ENCODE data around the gene SMTN. TPM values are rescaled to one million over a fixed set of nuclear protein-coding genes. Genes with fewer than 3 reads are reported as not detected.

The SMTN gene
- total RNA-seq = 100 to 1,000 TPM; 171 to 341 (median 219) TPM

GRCh38 chr22:31080848-31081649, at the start of gene SMTN:
SMTN (plus strand) TSS chr22:31081318; CDS start chr22:31083259, 1,941 bp downstream.
- peak; percentile 99 to 100 (median 100) for TF ChIP-seq POLR2AphosphoS5 (IDR thresholded peaks at IDR 0.05)
- TF ChIP-seq CTCF (IDR thresholded peaks at IDR 0.05) = no peak
- TF ChIP-seq EP300 (IDR thresholded peaks at IDR 0.05; ENCODE audit: low read depth) = no peak
- peak; percentile 98 for TF ChIP-seq POLR2A (IDR thresholded peaks at IDR 0.05)
- peak within 1 kb of the TSS; percentile 57 to 71 (median 69) for H3K4me3 ChIP-seq
- peak; percentile 97 for DNase-seq
- in situ Hi-C loops (cut with MboI; ENCODE audit: low pct_ligation_motif_present in 1 of 4, low pct_unique_long_range_greater_than_20kb in 1 of 4, low sequenced_read_pairs in 3 of 4) (loop anchor here (5.0 to 10.0 kb wide), 2 partner anchors 114 to 136 kb away; partner anchors contain the start of genes MORC2 (in 1 of the 4) and TUG1 (in 1 of the 4)), intact Hi-C loops (cut with DNase I; ENCODE audit: low total_unique reads) (loop anchor here (1.0 kb wide), 1 partner anchor 44 kb away; no protein-coding TSS in a partner anchor)
- 0 to 1% methylated on average over 1 to 33 of the region's 63 CpGs for WGBS, 2 donors (ENCODE audit: low coverage in 1 of 2)
- H3K27ac ChIP-seq = peak within 1 kb of the TSS; percentile 90 to 97 (median 96)
- no peaks in the 10 kb centered on the region for H3K27me3 ChIP-seq
- H3K4me1 ChIP-seq = peaks cover 31 to 73% (median 58%) of the 10 kb centered on the region in 4 donors
- H3K36me3 ChIP-seq = no peaks in the 10 kb centered on the region
- H3K9me3 ChIP-seq = no peaks in the 10 kb centered on the region

GRCh38 chr22:31036671-31037550, 44.2 kb upstream of the SMTN start:
- H3K27ac ChIP-seq = peak overlapping the region; percentile 75 to 88 (median 82)

GRCh38 chr22:31038686-31039085, 42.4 kb upstream of the SMTN start:
- Histone ChIP-seq H3K9me3 (no peaks in the 10 kb centered on the region), H3K4me3 (no peak overlapping the region), H3K36me3 (no peaks in the 10 kb centered on the region), H3K4me1 (peaks cover 5 to 26% (median 14%) of the 10 kb centered on the region in 4 donors), H3K27me3 (no peaks in the 10 kb centered on the region), H3K27ac (peak overlapping the region; percentile 75 to 88 (median 82))
- in situ Hi-C loops (cut with MboI; ENCODE audit: low pct_ligation_motif_present in 1 of 4, low pct_unique_long_range_greater_than_20kb in 1 of 4, low sequenced_read_pairs in 3 of 4) = no loop called here
- intact Hi-C loops (cut with DNase I; ENCODE audit: low total_unique reads) = no loop called here
- DNase-seq = no peak
- TF ChIP-seq EP300 (IDR thresholded peaks at IDR 0.05; ENCODE audit: low read depth) (no peak), CTCF (IDR thresholded peaks at IDR 0.05) (no peak), POLR2AphosphoS5 (IDR thresholded peaks at IDR 0.05) (no peak), POLR2A (IDR thresholded peaks at IDR 0.05) (no peak)
- WGBS, 2 donors (ENCODE audit: low coverage in 1 of 2) = 67 to 76% methylated on average over 1 of the region's 1 CpG

More at GRCh38 chr22:31036671-31037550, 44.2 kb upstream of the SMTN start:
- intact Hi-C loops (cut with DNase I; ENCODE audit: low total_unique reads) (loop anchor here (1.0 kb wide), 1 partner anchor 44 kb away; the partner anchor contains the start of gene SMTN), in situ Hi-C loops (cut with MboI; ENCODE audit: low pct_ligation_motif_present in 1 of 4, low pct_unique_long_range_greater_than_20kb in 1 of 4, low sequenced_read_pairs in 3 of 4) (no loop called here)
- H3K4me3 ChIP-seq = no peak overlapping the region
- DNase-seq = peak; percentile 34
- H3K27me3 ChIP-seq = no peaks in the 10 kb centered on the region
- H3K9me3 ChIP-seq = no peaks in the 10 kb centered on the region
- peaks cover 5 to 26% (median 14%) of the 10 kb centered on the region in 4 donors for H3K4me1 ChIP-seq
- TF ChIP-seq CTCF (IDR thresholded peaks at IDR 0.05) = peak in 2 of 5 experiments; percentile 4 to 16
- no peak for TF ChIP-seq POLR2A (IDR thresholded peaks at IDR 0.05)
- TF ChIP-seq EP300 (IDR thresholded peaks at IDR 0.05; ENCODE audit: low read depth) = peak; percentile 77
- peak; percentile 41 to 54 (median 46) for TF ChIP-seq POLR2AphosphoS5 (IDR thresholded peaks at IDR 0.05)
- H3K36me3 ChIP-seq = no peaks in the 10 kb centered on the region
- 19 to 37% methylated on average over 13 to 20 of the region's 20 CpGs for WGBS, 2 donors (ENCODE audit: low coverage in 1 of 2)
